RKO (cell line): ENCODE results near the gene MORN1.
"Not testable (repeated sequence)": the region's sequence is repeated elsewhere in the genome, so short reads cannot be mapped to it uniquely, and the experiment has no call there.

Experiments used
- DNase-seq: peaks from one replicate; pipeline ENCODE4 v3.0.0-alpha.2; 2016; ENCODE audit warnings: low spot score

MORN1 gene

GRCh38 chr1:2391041-2391930, at the start of gene MORN1, which contains the start of gene RER1:
MORN1 (minus strand) TSS chr1:2391554; CDS start chr1:2391533, 21 bp downstream.
RER1 (plus strand) TSS chr1:2391841; CDS start chr1:2395791, 3,950 bp downstream.
- peak; percentile 98 for DNase-seq

- not testable (repeated sequence) for DNase-seq
These were observed 49.0 kb upstream of the MORN1 start for GRCh38 chr1:2440346-2440745.

DNA sequence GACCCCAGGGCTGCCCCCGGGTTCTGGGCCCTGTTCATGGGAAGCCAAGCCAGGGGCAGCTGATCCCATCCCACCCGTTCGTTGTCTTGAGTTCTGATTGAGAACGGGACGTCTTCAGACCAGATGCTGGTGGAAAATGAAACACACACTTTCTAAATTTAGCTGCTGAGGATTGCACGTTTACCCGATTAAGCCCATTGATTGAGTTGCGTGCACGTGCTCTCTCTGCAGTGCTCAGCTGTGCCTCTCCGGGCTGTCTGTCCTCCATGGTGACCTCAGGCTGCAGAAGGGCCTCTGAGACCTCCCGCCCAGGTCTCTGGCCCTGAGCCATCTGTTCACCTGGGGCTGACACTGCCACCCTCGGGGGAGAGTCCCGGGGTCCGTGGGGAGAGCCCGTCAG, 48.0 kb upstream of the MORN1 start:
- DNase-seq, result no peak

DNA sequence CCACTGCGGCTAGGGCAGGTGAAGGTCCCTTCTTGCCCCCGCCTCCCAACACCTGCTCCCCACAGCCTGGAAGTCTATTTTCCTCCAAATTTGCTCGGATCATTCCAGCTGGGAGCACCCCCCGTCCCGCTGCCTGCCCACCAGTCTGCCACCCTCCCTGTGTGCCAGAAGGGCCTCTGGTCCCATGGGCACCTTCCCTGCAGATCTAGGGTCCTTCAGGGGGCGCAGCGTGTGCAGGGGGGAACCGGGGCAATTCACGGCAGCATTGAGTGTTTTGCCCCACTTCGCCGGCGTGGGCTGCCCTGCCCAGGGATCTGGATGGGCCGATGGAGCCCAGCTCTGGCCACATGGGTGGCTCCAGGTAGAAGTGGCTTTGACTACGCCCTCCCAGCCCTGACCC, 47.3 kb upstream of the MORN1 start:
- no peak for DNase-seq

- no peak for DNase-seq
These were observed 46.7 kb upstream of the MORN1 start for GRCh38 chr1:2438038-2438437.

DNA sequence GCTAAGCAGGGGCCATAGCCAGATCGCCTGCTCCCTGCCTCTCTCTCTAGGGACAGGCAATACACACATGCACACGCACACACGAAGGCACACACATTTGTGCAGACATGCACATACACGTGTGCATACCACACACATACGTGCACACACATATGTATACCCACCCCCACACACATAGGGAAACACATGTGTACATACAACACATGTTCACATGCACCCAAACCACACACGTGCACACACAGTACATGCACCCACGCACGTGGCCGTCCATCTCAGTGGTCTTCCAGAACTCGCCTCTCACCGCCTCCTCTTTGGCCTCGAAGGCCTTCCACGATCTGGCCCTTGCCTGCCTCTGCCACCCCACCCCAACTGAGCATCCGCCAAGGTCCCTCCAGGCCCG, 46.3 kb upstream of the MORN1 start:
- DNase-seq, result no peak

- DNase-seq, result no peak
These were observed 45.5 kb upstream of the MORN1 start for GRCh38 chr1:2436876-2437275.

DNA sequence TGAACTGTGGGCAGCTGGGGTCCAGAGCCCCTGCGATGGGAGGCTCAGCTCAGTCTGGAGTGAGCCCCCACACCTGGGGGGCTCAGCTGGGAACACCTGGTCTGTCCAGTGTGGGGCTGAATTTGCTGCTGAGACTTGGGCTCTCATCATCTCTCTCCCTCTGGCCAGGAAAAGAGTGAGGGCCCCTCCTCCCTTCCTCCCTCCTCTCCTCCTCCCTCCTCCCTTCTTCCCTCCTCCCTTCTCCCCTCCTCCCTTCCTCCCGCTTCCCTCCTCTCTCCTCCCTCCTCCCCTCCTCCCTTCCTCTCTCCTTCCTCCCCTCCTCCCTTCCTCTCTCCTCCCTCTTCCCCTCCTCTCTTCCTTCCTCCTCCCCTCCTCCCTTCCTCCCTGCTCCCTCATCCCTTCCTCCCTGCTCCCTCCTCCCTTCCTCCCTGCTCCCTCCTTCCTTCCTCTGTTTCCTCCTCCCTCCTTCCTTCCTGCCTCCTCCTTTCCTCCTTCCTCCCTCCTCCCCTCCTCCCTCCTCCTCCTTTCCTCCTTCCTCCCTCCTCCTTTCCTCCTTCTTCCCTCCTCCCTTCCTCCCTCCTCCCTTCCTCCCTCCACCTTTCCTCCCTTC, 44.5 kb upstream of the MORN1 start:
- DNase-seq, result no peak

DNA sequence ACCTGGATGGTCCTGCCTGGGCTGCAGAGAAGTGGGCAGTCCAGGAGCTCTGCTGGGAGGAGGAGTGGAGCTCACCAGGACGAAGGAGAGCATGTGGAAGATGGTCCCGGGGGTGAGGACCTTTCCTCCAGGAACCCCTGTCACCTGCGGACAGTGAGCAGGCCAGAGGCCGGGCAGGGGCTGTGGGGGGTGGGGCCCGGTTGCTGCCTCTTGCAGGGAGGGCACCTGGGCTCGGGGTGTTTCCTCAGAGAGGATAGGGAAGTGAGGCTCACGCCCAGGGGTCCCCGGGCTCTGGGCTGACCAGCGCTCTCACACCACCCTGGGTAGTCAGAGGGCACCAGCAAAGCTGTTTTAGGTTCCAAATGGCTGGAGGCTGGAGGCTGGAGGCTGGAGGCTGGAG, 43.7 kb upstream of the MORN1 start:
- DNase-seq, result no peak

DNA sequence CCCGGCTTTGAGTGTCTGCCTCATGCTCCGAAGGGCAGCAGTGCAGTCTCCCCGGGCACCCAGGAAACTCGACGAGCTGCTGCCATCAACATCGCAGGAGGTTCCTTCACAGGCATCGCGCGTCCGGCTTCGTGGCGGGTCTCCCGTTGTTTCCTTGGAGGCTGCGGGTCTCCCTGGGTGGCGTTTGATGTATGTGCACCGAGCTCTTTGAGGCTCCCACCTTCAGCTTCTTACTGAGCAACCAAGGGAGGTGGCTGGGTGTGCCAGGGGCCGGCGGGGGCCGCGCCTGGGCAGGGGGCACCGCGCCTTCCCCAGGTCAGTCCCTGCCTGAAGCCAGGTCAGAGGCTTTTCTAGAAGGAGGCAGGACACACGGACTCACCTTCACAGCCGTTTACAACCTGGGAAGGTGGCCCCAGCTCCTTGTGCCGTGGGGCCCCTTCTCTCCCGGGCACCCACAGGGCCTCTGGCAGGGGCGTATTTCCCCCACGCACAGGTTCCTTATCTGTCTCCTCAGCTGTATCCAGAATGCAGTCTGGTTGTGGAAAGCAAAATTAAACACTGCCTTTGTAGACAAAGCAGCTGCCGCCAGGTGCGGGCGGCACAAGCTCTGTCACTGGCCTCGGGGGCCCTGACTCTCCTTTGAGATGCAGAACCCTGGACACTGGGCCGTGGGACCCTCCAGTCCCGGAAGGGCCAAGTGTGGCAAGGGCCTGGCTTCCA, 42.7 kb upstream of the MORN1 start:
- no peak for DNase-seq

GRCh38 chr1:2433196-2433595, 41.8 kb upstream of the MORN1 start:
- DNase-seq, result no peak

DNA sequence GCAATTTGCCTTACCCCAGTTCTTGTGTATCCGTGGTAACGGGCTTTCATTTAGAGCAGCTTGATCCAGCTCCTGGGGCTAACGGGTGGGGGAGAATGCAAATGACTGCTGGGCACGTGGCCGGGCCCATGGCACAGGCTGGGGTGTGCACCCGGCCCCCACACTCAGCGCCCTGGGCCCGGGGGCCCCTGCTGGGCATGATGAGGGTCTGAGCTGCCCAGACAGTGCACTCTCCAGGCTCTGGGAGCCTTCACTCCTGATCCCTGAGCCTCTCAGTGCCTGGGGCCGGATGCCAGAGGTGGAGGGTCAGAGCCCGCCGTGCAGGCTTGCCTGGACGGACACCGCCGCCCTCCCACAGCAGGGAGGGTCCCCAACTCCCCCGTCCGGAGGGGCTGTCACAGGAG, 41.1 kb upstream of the MORN1 start:
- no peak for DNase-seq

GRCh38 chr1:2431518-2431917, 40.2 kb upstream of the MORN1 start:
- no peak for DNase-seq

DNA sequence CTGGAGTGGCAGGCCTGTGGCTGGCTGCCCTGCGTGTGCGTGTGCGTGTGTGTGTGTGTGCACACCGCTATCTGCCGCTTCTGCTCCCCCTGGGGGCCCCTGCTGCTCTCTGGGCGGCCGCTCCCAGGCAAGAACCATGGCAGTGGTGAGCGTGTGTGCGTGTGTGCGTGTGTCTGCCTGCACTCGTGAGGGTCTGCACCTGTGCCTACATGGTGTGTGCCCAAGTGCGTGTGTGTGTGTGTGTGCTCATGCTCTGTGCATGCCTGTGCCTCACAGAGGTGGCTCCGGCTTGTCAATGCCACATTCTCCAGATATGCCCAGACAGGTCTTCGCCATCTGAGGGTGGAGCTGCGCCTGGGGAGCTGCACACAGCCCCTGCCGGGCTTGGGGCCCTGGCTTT, 39.7 kb upstream of the MORN1 start:
- DNase-seq, result no peak

DNA sequence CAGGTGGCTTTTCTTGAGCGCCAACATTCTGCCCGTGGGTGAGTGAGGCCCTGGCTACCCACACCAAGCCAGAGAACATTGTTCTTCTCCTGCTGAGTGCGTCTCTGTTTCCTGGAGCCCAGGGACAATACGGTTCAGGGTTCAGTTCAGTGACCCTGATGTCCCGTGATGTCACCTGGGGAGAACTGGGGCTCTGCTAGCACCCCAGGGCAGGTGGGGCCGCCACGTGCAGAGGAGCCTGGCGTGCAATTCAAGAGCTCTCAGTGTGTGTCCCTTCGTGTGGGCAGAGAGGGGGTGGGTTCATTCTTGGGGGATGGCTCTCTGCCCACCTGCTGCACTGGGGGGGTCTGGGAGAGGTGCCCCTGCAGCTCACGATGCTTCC, 39.2 kb upstream of the MORN1 start:
- no peak for DNase-seq

DNA sequence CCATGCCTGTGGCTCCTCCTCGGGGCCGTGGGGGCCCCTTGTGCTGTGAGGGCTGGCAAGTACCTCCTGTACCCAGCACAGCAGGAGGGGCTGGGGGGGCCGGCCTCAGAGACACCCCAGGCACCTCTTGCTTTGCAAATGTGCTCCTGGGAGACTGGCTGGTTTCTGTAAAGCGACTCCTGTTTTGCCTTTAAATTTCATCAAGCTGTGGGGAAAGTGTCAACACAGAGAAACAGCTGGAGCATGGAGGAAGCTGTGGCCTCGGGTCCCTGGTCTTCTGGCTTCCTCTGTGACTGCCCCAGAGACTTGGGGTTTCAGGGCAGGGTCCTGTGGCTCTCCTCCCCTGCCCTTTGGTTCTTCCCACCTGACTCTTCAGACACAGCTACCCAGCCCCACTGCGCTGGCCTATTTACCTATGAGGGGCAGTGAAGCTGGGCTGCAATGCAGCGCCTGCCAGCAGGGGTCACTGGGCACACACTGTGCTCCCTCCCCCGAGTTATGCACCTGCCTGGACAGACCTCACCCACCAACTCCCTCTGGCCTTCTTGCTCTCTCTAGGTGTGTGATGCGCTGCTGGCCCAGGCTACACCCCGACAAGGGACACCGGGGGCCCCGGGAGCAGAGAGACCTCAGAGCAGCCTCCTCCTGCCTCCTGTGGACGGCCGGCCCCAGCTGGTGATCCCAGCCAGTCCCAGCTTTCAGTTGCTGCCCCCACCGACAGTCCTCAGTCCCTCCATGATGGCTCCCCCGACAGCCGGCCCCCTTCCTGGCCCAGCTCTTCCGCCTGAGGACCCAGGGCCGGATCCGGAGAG, 38.6 kb upstream of the MORN1 start:
- DNase-seq, result no peak

DNA sequence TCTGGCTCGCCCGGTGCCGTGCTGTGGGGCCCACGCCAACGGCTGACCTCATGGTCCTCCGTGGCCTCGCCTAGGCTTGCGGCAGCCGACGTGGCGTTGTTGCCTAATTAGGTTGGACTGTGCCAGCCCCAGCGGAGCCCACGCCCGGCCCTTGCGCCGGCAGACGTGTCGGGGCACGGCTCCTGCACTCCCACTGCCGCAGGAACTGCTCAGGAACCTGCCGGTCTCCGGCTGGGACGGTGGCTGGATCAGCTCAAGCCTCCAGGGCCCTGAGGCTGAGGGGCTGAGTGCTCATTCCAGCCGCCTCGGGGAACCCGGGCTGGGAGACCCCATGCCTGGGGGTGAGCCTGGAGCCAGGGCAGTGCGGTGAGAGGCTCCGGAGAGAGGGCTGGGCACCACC, 37.1 kb upstream of the MORN1 start:
- no peak for DNase-seq

GRCh38 chr1:2427976-2428375, 36.6 kb upstream of the MORN1 start:
- no peak for DNase-seq

- DNase-seq, result no peak
These were observed 35.7 kb upstream of the MORN1 start for GRCh38 chr1:2427051-2427450.

GRCh38 chr1:2426540-2426939, 35.2 kb upstream of the MORN1 start:
- DNase-seq, result no peak

- DNase-seq, result no peak
These were observed 34.5 kb upstream of the MORN1 start for GRCh38 chr1:2425892-2426291.

- DNase-seq, result no peak
These were observed 31.2 kb upstream of the MORN1 start for GRCh38 chr1:2422523-2422922.
